Peyer's patch (tissue), 4 donors: ENCODE measurements around the gene C19orf73.

Experiments
- POLR2A ChIP-seq, 2 donors: fragments of 450-650 bp; IDR thresholded peaks; one replicate each; pipeline ENCODE4 v1.5.1; 2017; ENCODE audit warnings: antibody characterized with exemption in 2 of 2, mild to moderate bottlenecking in 2 of 2, moderate library complexity in 2 of 2
- TF ChIP-seq, protein P1 (sequence below), 6 experiments: fragments of 450-650 bp in 4 of 6; fragments of 200-600 bp in 2 of 6; sonication (generic) in 1 of 6; IDR thresholded peaks; one replicate each; pipeline ENCODE4 v1.5.1; 2017 to 2019; ENCODE audit warnings: antibody characterized with exemption in 6 of 6, mild to moderate bottlenecking in 3 of 6, moderate library complexity in 1 of 6

GRCh38 chr19:49119411-49120324 lies 725 bp upstream of the C19orf73 start, which contains the start of gene PPFIA3:
- TF ChIP-seq POLR2A (IDR thresholded peaks at IDR 0.05): no peak
- TF ChIP-seq, protein P1, sequence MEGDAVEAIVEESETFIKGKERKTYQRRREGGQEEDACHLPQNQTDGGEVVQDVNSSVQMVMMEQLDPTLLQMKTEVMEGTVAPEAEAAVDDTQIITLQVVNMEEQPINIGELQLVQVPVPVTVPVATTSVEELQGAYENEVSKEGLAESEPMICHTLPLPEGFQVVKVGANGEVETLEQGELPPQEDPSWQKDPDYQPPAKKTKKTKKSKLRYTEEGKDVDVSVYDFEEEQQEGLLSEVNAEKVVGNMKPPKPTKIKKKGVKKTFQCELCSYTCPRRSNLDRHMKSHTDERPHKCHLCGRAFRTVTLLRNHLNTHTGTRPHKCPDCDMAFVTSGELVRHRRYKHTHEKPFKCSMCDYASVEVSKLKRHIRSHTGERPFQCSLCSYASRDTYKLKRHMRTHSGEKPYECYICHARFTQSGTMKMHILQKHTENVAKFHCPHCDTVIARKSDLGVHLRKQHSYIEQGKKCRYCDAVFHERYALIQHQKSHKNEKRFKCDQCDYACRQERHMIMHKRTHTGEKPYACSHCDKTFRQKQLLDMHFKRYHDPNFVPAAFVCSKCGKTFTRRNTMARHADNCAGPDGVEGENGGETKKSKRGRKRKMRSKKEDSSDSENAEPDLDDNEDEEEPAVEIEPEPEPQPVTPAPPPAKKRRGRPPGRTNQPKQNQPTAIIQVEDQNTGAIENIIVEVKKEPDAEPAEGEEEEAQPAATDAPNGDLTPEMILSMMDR (IDR thresholded peaks at IDR 0.05): no peak
